D721Med (cell line): ENCODE measurements around the gene NLE1.

Experiments used
- DNase-seq: peaks from one replicate; pipeline ENCODE4 v3.0.0; 2011; ENCODE audit warnings: low spot score; ENCODE audit not compliant: insufficient read length
- FAIRE-seq: peaks from 2 replicates; lab custom pipeline; 2011; peaks lifted over from hg19 to GRCh38; lab: Jason Lieb, UNC
- CTCF ChIP-seq: IDR thresholded peaks from 2 replicates; pipeline ENCODE4 v1.5.1; 2012; ENCODE audit warnings: mild to moderate bottlenecking, control low read depth; ENCODE audit not compliant: insufficient read depth; ENCODE audit errors: missing control alignments

NLE1 gene

GRCh38 chr17:35141681-35142466 is at the start of gene NLE1:
TSS of gene NLE1 (minus strand) at chr17:35142303. CDS start at chr17:35142275, 28 bp downstream.
- DNase-seq (peak; percentile 67), FAIRE-seq (no peak)
- TF ChIP-seq CTCF: peak; percentile 87

- FAIRE-seq: no peak
- no peak for DNase-seq
- TF ChIP-seq CTCF: no peak
These were observed 49.0 kb upstream of the NLE1 start for GRCh38 chr17:35191001-35191695.

GRCh38 chr17:35189291-35189690 is 47.2 kb upstream of the NLE1 start:
- no peak for TF ChIP-seq CTCF
- no peak for FAIRE-seq
- no peak for DNase-seq

GRCh38 chr17:35188111-35188510 is 46.0 kb upstream of the NLE1 start:
- FAIRE-seq (no peak), DNase-seq (no peak)
- TF ChIP-seq CTCF: no peak

GRCh38 chr17:35187481-35187880 is 45.4 kb upstream of the NLE1 start:
- DNase-seq: no peak
- no peak for FAIRE-seq
- no peak for TF ChIP-seq CTCF

- TF ChIP-seq CTCF: no peak
- FAIRE-seq: no peak
- DNase-seq: no peak
These were observed 43.7 kb upstream of the NLE1 start for GRCh38 chr17:35185849-35186248.

GRCh38 chr17:35184274-35184673 is 42.2 kb upstream of the NLE1 start:
- FAIRE-seq: no peak

More at GRCh38 chr17:35184274-35184673, 42.2 kb upstream of the NLE1 start:
- DNase-seq: no peak
- TF ChIP-seq CTCF: no peak
